Stimulated activated CD4-positive, alpha-beta T cell treated with anti-CD3 and anti-CD28 coated beads, Interleukin-4, amount 100 ng/mL, for 48 hours (primary cell): Measurements from ENCODE around the gene RSRC2.
"Not testable (repeated sequence)": the region's sequence is repeated elsewhere in the genome, so short reads cannot be mapped to it uniquely, and the experiment has no call there.

Experiments used
- DNase-seq, 2 donors: peaks; one replicate each; pipeline ENCODE4 v3.0.0-alpha.2; 2020; ENCODE audit warnings: low read depth in 2 of 2

Gene RSRC2

DNA sequence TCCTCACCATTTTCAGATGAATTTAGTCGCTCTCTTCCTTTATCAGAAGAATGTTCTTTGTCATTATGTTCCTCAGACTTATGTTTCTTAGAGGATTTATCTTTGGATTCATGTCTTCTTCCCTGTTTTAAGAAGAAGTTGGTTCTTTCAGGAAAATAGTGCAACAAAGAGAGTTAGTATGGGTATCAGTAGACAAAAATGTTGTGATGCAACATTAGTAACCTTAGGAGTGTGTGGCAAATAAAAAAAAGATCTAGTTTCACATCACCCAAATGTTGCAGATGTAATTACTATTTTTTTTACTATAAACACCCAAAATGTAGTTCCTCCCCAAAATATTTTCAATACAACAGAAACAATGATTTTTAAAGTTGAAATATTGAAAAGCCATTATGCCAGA, 7.8 kb downstream of the RSRC2 start:
- DNase-seq, result no peak

- DNase-seq, result no peak
Measured at GRCh38 chr12:122517877-122518276, 8.9 kb downstream of the RSRC2 start.

DNA sequence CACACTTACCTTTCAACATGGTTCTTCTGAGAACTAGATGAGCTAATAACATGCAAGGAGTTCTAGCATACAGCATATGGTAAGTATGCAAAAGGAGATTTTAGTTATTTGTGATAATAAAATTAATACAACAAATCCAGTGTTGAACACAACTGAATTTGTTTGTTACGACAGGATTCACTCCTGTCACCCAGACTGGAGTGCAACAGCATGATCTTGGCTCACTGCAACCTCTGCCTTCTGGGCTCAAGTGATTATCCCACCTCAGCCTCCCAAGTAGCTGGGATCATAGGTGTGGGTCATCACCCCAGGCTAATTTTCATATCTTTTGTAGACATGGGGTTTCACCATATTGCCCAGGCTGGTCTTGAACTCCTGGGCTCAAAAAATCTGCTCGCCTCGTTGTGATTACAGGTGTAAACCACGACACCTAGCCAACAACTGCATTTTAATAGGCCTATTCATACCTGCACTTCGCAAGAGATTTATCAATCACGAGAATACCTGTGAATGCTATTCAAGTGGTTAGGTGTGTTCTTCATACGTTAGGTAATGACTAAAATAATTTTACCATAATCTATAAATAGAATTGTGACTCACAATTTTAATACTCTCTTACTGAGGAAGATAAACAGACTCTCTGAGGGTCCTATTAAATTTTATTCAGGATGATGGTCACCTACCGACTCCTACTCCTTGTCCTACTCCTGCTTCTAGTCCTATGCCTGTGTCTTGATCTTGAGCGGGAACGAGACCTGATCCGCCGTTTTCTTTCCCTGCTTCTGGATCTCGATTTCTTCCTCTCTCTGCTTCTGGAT, 10.0 kb downstream of the RSRC2 start:
- no peak for DNase-seq

DNA sequence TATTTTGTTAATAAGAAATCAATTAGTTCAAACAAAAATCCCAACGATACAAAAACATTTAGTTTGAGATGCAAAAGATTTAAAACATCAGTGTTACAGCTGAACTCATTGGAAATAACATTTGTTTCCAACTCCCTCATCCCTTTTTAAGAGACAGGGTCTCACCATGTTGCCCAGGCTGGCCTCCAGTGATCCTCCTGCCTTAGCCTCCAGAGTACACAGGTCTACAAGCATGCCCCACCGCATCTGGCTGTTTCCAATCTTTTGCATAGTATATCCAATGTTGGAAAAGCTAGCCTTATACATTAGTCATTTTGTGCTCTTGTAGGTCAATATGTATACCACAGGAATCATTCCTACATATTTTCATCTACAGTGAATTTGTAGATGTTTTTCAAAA, 11.5 kb downstream of the RSRC2 start:
- DNase-seq, result no peak

DNA sequence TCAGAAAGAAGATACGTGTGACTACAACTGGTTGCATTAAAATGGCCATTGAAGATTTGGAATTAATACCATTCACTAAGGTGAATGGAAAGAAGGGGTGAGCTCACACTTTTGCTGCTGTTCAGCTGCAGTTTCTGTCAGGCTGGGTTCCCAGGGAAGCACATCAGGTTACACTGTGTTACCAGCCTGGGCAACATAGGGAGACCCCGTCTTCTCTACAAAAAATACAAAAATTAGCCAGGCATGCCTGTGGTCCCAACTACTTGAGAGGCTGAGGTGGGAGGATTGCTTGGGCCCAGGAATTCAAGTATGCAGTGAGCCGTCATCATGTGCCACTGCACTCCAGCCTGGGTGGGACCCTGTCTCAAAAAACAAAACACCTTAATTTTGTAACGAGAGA, 13.1 kb downstream of the RSRC2 start:
- no peak for DNase-seq

- not testable (repeated sequence) for DNase-seq
Measured at GRCh38 chr12:122513028-122513427, 13.7 kb downstream of the RSRC2 start.

DNA sequence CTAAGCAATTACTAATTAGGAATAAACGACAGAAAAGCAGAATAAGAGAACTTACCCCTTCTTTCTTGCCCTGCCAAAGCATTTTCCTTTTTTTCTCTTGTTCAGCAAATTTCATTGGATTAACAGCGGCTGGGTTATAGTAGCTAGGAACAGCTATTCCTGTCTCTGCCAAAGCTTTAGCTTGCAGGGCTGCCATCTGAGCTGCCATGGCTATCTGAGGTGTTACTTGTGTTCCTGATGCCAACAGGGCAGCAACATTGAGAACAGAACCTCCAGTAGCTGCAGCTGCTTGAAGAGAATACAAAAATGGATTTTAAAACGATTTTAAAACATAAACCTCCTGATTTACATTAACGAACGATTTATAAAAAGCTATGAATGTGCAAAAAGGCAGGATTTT, 18.6 kb downstream of the RSRC2 start:
- DNase-seq, result no peak

DNA sequence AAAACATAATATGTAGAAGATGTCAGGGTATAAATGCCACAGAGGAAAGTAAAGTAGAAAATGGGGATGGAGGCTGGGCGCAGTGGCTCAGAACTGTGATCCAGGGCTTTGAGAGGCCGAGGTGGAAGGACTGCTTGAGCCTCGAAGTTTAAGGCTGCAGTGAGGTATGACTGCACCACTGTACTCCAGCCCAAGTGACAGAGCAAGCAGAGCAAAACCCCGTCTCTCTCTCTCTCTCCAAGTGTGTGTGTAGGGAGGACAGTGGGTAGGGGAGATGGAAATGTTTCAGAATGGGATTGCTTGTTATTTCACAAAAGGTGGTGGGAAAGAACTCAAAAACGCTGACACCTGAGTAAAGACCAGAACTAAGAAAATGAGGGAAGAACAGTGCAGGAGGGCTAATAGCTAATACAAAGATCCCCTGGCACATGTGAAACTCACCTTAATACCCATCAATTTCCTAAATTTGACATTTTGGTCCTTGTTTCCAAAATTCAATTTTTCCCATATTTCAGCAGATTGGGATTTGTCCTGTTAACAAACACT, 20.3 kb downstream of the RSRC2 start:
- no peak for DNase-seq

GRCh38 chr12:122505419-122506051, 21.2 kb downstream of the RSRC2 start:
- no peak for DNase-seq

GRCh38 chr12:122503783-122504590, 22.7 kb downstream of the RSRC2 start:
- DNase-seq, result no peak

DNA sequence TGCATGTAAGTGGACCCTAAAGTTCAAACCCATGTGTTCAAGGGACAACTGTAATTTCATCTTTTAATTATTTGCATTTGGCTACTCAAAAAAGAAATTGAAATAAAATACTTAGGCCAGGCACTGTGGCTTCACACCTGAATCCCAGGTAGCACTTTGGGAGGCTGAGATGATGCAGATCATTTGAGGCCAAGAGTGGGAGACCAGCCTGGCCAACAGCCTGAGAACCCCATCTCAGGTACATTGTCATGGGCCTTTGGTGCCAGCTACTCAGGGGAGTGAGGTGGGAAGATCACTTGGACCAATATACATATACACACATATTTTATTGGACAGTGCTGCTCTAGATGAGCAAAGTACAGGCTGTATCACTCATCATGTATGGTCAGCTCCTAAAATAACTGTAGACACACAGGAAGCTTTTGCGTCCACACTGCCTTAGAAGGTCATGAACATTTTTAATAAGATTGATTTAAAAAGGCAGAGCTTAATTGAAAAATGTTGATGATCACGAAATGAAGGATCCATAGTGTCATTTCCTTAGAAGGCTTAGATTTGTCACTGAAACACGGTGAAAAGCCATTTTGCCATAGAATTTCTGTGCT, 23.5 kb downstream of the RSRC2 start:
- DNase-seq, result no peak

- no peak for DNase-seq
Measured at GRCh38 chr12:122501489-122501989, 25.2 kb downstream of the RSRC2 start.

GRCh38 chr12:122500685-122501488, 25.8 kb downstream of the RSRC2 start, which contains the start of gene ZCCHC8:
Gene ZCCHC8, minus strand, starts transcription at chr12:122500932. Its CDS starts 92 bp downstream, at chr12:122500840.
- peak; percentile 93 to 95 for DNase-seq

- peak; percentile 15 to 26 for DNase-seq
Measured at GRCh38 chr12:122499991-122500684, 26.6 kb downstream of the RSRC2 start.

DNA sequence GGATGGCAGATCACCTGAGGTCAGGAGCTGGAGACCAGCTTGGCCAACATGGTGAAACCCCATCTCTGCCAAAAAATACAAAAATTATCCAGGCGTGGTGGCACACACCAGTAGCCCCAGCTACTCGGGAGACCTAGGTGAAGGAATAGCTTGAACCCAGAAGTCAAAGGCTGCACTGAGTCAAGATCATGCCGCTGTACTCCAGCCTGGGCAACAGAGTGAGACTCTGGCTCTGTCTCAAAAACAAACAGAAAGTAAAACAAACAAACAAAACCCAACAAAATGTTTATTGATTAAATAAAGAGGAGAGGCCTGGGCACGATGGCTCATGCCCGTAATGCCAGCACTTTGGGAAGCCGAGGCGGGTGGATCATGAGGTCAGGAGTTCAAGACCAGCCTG, 31.5 kb downstream of the RSRC2 start:
- DNase-seq, result no peak

DNA sequence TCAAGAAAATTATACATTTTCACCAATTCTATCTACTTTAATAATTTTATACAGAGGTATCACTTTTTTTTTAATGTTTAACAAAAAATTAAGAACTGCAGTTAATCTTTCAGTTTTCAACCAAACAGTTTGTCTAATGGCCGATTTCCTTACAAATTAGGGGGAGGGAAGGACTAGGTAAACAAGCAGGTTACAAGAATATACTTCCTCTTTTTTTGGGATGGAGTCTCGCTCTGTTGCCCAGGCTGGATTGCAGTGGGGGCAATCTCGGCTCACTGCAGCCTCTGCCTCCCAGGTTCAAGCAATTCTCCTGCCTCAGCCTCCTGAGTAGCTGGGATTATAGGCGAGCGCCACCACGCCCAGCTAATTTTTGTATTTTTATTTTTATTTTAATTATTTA, 33.5 kb downstream of the RSRC2 start:
- DNase-seq, result not testable (repeated sequence)

GRCh38 chr12:122491991-122492390, 34.7 kb downstream of the RSRC2 start:
- DNase-seq, result no peak

GRCh38 chr12:122489038-122489437, 37.7 kb downstream of the RSRC2 start:
- DNase-seq, result no peak

DNA sequence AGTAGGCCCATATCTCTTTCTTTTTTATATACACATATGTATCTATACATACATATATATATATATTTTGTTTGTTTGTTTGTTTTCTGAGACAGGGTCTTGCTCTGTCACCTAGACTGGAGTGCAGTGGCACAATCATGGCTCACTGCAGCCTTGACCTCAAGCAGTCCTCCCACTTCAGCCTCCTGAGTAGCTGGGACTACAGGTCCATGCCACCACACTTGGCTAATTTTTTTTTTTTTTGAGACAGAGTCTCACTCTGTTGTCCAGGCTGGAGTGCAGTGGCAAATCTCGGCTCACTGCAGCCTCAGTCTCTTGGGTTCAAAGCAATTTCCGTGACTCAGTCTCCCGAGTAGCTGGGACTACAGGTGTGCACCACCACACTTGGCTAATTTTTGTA, 38.9 kb downstream of the RSRC2 start:
- not testable (repeated sequence) for DNase-seq

DNA sequence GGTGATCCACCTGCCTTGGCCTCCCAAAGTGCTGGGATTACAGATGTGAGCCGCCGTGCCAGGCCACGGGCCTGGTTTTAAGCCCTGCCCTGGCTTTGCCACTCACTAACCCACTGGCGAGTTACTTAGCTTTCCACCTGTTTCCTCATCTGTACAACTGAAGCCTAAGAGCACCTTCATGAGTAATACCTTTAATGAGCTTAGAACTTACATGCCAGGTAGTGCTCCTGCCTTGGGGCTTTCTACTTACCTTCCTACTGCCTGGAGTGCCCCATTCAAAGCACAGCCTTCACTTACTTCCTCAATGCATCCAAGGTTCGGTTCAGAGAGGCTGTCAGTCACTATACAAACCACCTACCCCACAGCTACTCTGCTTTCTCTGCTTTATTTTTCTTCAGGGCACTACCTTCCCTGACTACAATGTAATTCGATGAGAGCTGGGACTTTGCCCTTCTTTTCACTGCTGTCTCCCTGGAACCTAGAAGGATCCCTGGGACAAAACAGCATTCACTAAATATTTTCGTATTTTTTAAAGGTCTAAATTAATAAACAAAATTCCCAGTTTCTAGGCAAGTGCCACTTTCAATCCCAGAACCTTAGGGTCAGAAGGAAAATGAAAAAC, 39.8 kb downstream of the RSRC2 start:
- DNase-seq, result no peak
